Measurements from ENCODE around the gene TWF2.

The TWF2 gene

GRCh38 chr3:52190294-52191074, 48.5 kb downstream of the TWF2 start:
- TF ChIP-seq Cebpa-rat (IDR thresholded peaks at IDR 0.05): no peak
- Histone ChIP-seq H3K27me3 (no peaks in the 10 kb centered on the region), H3K9ac (no peak overlapping the region), H4K20me1 (no peaks in the 10 kb centered on the region), H3K27ac (no peak overlapping the region), H3K36me3 (no peaks in the 10 kb centered on the region), H3K4me3 (no peak overlapping the region), H3K9me3 (no peaks in the 10 kb centered on the region), H3K4me2 (no peak overlapping the region), H3K4me1 (peaks cover 15% of the 10 kb centered on the region)

GRCh38 chr3:52188556-52188955, 50.4 kb downstream of the TWF2 start:
- H4K20me1 ChIP-seq: no peaks in the 10 kb centered on the region
- H3K27me3 ChIP-seq: no peaks in the 10 kb centered on the region
- no peaks in the 10 kb centered on the region for H3K36me3 ChIP-seq
- H3K4me2 ChIP-seq: no peak overlapping the region
- no peak overlapping the region for H3K4me3 ChIP-seq
- no peak overlapping the region for H3K27ac ChIP-seq
- H3K9ac ChIP-seq: no peak overlapping the region
- no peak for TF ChIP-seq Cebpa-rat (IDR thresholded peaks at IDR 0.05)
- peaks cover 32% of the 10 kb centered on the region for H3K4me1 ChIP-seq
- no peaks in the 10 kb centered on the region for H3K9me3 ChIP-seq

GRCh38 chr3:52186729-52187128, 52.2 kb downstream of the TWF2 start:
- H3K4me3 ChIP-seq: no peak overlapping the region
- H4K20me1 ChIP-seq: no peaks in the 10 kb centered on the region
- no peaks in the 10 kb centered on the region for H3K9me3 ChIP-seq
- no peaks in the 10 kb centered on the region for H3K27me3 ChIP-seq
- no peak overlapping the region for H3K27ac ChIP-seq
- H3K4me1 ChIP-seq: peaks cover 48% of the 10 kb centered on the region
- no peaks in the 10 kb centered on the region for H3K36me3 ChIP-seq
- no peak overlapping the region for H3K9ac ChIP-seq
- no peak for TF ChIP-seq Cebpa-rat (IDR thresholded peaks at IDR 0.05)
- no peak overlapping the region for H3K4me2 ChIP-seq

- Histone ChIP-seq H3K4me2 (peak overlapping the region; percentile 21; the same call in 1 of the 2 replicates), H3K4me1 (peaks cover 48% of the 10 kb centered on the region), H4K20me1 (no peaks in the 10 kb centered on the region), H3K4me3 (no peak overlapping the region), H3K9me3 (no peaks in the 10 kb centered on the region), H3K27ac (no peak overlapping the region), H3K36me3 (no peaks in the 10 kb centered on the region), H3K9ac (no peak overlapping the region), H3K27me3 (no peaks in the 10 kb centered on the region)
- TF ChIP-seq Cebpa-rat (IDR thresholded peaks at IDR 0.05): no peak
Measured at GRCh38 chr3:52185837-52186236, 53.1 kb downstream of the TWF2 start.

- Histone ChIP-seq H3K27ac (no peak overlapping the region), H3K4me1 (peaks cover 48% of the 10 kb centered on the region), H3K4me3 (no peak overlapping the region), H3K9me3 (no peaks in the 10 kb centered on the region), H4K20me1 (no peaks in the 10 kb centered on the region), H3K4me2 (0 out of 2 replicates have a peak overlapping the region, but pooled peaks have one; percentile 21), H3K27me3 (no peaks in the 10 kb centered on the region), H3K9ac (no peak overlapping the region), H3K36me3 (no peaks in the 10 kb centered on the region)
- TF ChIP-seq Cebpa-rat (IDR thresholded peaks at IDR 0.05): no peak
Measured at GRCh38 chr3:52185311-52185710, 53.6 kb downstream of the TWF2 start.

- Histone ChIP-seq H3K27me3 (no peaks in the 10 kb centered on the region), H3K4me3 (no peak overlapping the region), H3K9me3 (no peaks in the 10 kb centered on the region), H3K9ac (no peak overlapping the region), H4K20me1 (no peaks in the 10 kb centered on the region), H3K4me1 (peaks cover 48% of the 10 kb centered on the region), H3K27ac (peak overlapping the region; percentile 74), H3K36me3 (no peaks in the 10 kb centered on the region), H3K4me2 (peak overlapping the region; percentile 80)
- no peak for TF ChIP-seq Cebpa-rat (IDR thresholded peaks at IDR 0.05)
Measured at GRCh38 chr3:52184690-52185089, 54.3 kb downstream of the TWF2 start.

GRCh38 chr3:52183786-52184445, 55.0 kb downstream of the TWF2 start:
- H3K9me3 ChIP-seq: no peaks in the 10 kb centered on the region
- TF ChIP-seq Cebpa-rat (IDR thresholded peaks at IDR 0.05): no peak
- H3K4me2 ChIP-seq: peak overlapping the region; percentile 80
- H3K4me1 ChIP-seq: peaks cover 44% of the 10 kb centered on the region
- no peaks in the 10 kb centered on the region for H3K27me3 ChIP-seq
- peak overlapping the region; percentile 74 for H3K27ac ChIP-seq
- H3K9ac ChIP-seq: peak overlapping the region; percentile 4; the same call in 1 of the 2 replicates
- no peak overlapping the region for H3K4me3 ChIP-seq
- H4K20me1 ChIP-seq: no peaks in the 10 kb centered on the region
- H3K36me3 ChIP-seq: no peaks in the 10 kb centered on the region

- no peak overlapping the region for H3K4me2 ChIP-seq
Measured at GRCh38 chr3:52182691-52183090, 56.3 kb downstream of the TWF2 start.

GRCh38 chr3:52182196-52182595, 56.8 kb downstream of the TWF2 start:
- no peaks in the 10 kb centered on the region for H4K20me1 ChIP-seq
- no peaks in the 10 kb centered on the region for H3K27me3 ChIP-seq
- H3K4me1 ChIP-seq: peaks cover 45% of the 10 kb centered on the region
- H3K27ac ChIP-seq: no peak overlapping the region
- H3K36me3 ChIP-seq: no peaks in the 10 kb centered on the region
- no peak overlapping the region for H3K9ac ChIP-seq
- no peak overlapping the region for H3K4me2 ChIP-seq
- no peak for TF ChIP-seq Cebpa-rat (IDR thresholded peaks at IDR 0.05)
- H3K9me3 ChIP-seq: no peaks in the 10 kb centered on the region
- H3K4me3 ChIP-seq: no peak overlapping the region

More at GRCh38 chr3:52182691-52183090, 56.3 kb downstream of the TWF2 start:
- H4K20me1 ChIP-seq: no peaks in the 10 kb centered on the region
- no peaks in the 10 kb centered on the region for H3K36me3 ChIP-seq
- no peaks in the 10 kb centered on the region for H3K27me3 ChIP-seq
- H3K27ac ChIP-seq: no peak overlapping the region
- no peak overlapping the region for H3K4me3 ChIP-seq
- no peak overlapping the region for H3K9ac ChIP-seq
- TF ChIP-seq Cebpa-rat (IDR thresholded peaks at IDR 0.05): no peak
- no peaks in the 10 kb centered on the region for H3K9me3 ChIP-seq
- peaks cover 40% of the 10 kb centered on the region for H3K4me1 ChIP-seq

GRCh38 chr3:52181543-52181942, 57.4 kb downstream of the TWF2 start:
- TF ChIP-seq Cebpa-rat (IDR thresholded peaks at IDR 0.05): no peak
- H3K27ac ChIP-seq: no peak overlapping the region

More at GRCh38 chr3:52181543-52181942, 57.4 kb downstream of the TWF2 start:
- Histone ChIP-seq H4K20me1 (no peaks in the 10 kb centered on the region), H3K36me3 (no peaks in the 10 kb centered on the region), H3K9me3 (no peaks in the 10 kb centered on the region), H3K4me2 (no peak overlapping the region), H3K4me1 (peaks cover 52% of the 10 kb centered on the region), H3K9ac (no peak overlapping the region), H3K4me3 (no peak overlapping the region), H3K27me3 (no peaks in the 10 kb centered on the region)

Measured in BLaER1 (cell line).